H1 (cell line): ENCODE data around the gene DFFA. TPM values are rescaled to one million over a fixed set of nuclear protein-coding genes. Genes with fewer than 3 reads are reported as not detected.

ENCODE experiments used
- CTCF ChIA-PET: fragments of 300-600 bp; sonication (Branson Sonifier 250); formaldehyde crosslinking; loops from one replicate; lab custom pipeline; 2021; ENCODE audit not compliant: partially characterized antibody; lab: Charles Lee
- POLR2A ChIA-PET: fragments of 300-600 bp; sonication (Branson Sonifier 250); formaldehyde crosslinking; loops from one replicate; lab custom pipeline; 2021; ENCODE audit warnings: inconsistent platforms; ENCODE audit not compliant: partially characterized antibody; lab: Charles Lee
- DNase-seq, 2 experiments: peaks; one replicate each; pipeline versions ENCODE4 v3.0.0 to v3.0.0-alpha.2; 2010 to 2022; ENCODE audit warnings: low spot score in 2 of 2, low read depth in 1 of 2, mixed read lengths in 1 of 2
- FAIRE-seq: peaks from 2 replicates; lab custom pipeline; 2011; peaks lifted over from hg19 to GRCh38; lab: Jason Lieb, UNC
- H2AFZ ChIP-seq: 2 replicates; pipeline ENCODE4 v1.8.1; 2012; ENCODE audit warnings: low read length, inconsistent platforms
- H2AK5ac ChIP-seq: 2 replicates; pipeline ENCODE4 v1.6.1; 2013; ENCODE audit warnings: low read depth, low read length
- H2BK120ac ChIP-seq: replicated peaks from 2 replicates; pipeline ENCODE3; 2013; ENCODE audit warnings: low read depth, low read length, inconsistent platforms
- H2BK12ac ChIP-seq: 2 replicates; pipeline ENCODE4 v1.6.1; 2013; ENCODE audit warnings: low read depth, low read length
- H2BK15ac ChIP-seq: 2 replicates; pipeline ENCODE4 v1.6.1; 2013; ENCODE audit warnings: low read length
- H2BK20ac ChIP-seq: 2 replicates; pipeline ENCODE4 v1.6.1; 2013; ENCODE audit warnings: low read length
- H2BK5ac ChIP-seq: 2 replicates; pipeline ENCODE4 v1.6.1; 2013; ENCODE audit warnings: low read depth, low read length
- H3K14ac ChIP-seq: 2 replicates; pipeline ENCODE4 v1.6.1; 2013; ENCODE audit warnings: inconsistent platforms; ENCODE audit not compliant: insufficient read length
- H3K18ac ChIP-seq: 2 replicates; pipeline ENCODE4 v1.6.1; 2013; ENCODE audit warnings: low read length; ENCODE audit errors: extremely low read depth
- H3K23ac ChIP-seq: 2 replicates; pipeline ENCODE4 v1.6.1; 2013; ENCODE audit warnings: inconsistent platforms; ENCODE audit not compliant: insufficient read length
- H3K23me2 ChIP-seq: 2 replicates; pipeline ENCODE4 v1.6.1; 2013; ENCODE audit warnings: low read depth, low read length
- H3K27ac ChIP-seq: 2 replicates; pipeline ENCODE4 v1.6.1; 2011; ENCODE audit warnings: low read depth, low read length, inconsistent platforms
- H3K27me3 ChIP-seq, 4 experiments: replicated peaks in 1 of 4; 1 replicate in 1 of 4; 2 replicates in 3 of 4; pipeline versions ENCODE4 v1.6.1 to v1.8.1; 2011 to 2013; ENCODE audit warnings: low read length in 3 of 4, mild to moderate bottlenecking in 3 of 4, inconsistent platforms in 2 of 4, mixed read lengths in 2 of 4, moderate library complexity in 1 of 4; ENCODE audit not compliant: control insufficient read depth in 3 of 4, insufficient read depth in 3 of 4; ENCODE audit errors: extremely low read depth in 1 of 4
- H3K36me3 ChIP-seq, 4 experiments: 2 replicates each; pipeline versions ENCODE4 v1.6.1 to v1.8.1; 2011 to 2013; ENCODE audit warnings: mild to moderate bottlenecking in 4 of 4, low read length in 3 of 4, moderate library complexity in 2 of 4, control low read depth in 1 of 4, inconsistent platforms in 1 of 4; ENCODE audit not compliant: insufficient read depth in 4 of 4, control insufficient read depth in 2 of 4
- H3K4ac ChIP-seq: replicated peaks from 2 replicates; pipeline ENCODE3; 2013; ENCODE audit warnings: low read length, low read depth, mixed read lengths, inconsistent platforms; ENCODE audit not compliant: insufficient read length
- H3K4me1 ChIP-seq, 4 experiments: replicated peaks in 1 of 4; 1 replicate in 1 of 4; 2 replicates in 3 of 4; pipeline versions ENCODE4 v1.6.1 to v1.8.1; 2011 to 2013; ENCODE audit warnings: low read length in 3 of 4, inconsistent platforms in 2 of 4, mixed read lengths in 1 of 4; ENCODE audit not compliant: insufficient read depth in 4 of 4, control insufficient read depth in 3 of 4
- H3K4me2 ChIP-seq, 2 experiments: 2 replicates each; pipeline versions ENCODE4 v1.6.1 to v1.8.1; 2011 to 2013; ENCODE audit warnings: low read depth in 2 of 2, low read length in 2 of 2, control low read depth in 1 of 2, inconsistent platforms in 1 of 2, mild to moderate bottlenecking in 1 of 2; ENCODE audit not compliant: insufficient read depth in 1 of 2
- H3K4me3 ChIP-seq, 4 experiments: fragments of 200-600, 300-600 bp in 1 of 4; sonication (generic), shearing (Covaris generic), sonication (Bioruptor Twin) in 1 of 4; 2 replicates each; pipeline versions ENCODE4 v1.5.1 to v1.8.1; 2011 to 2016; ENCODE audit warnings: low read length in 4 of 4, low read depth in 3 of 4, control low read depth in 2 of 4, inconsistent platforms in 2 of 4, mild to moderate bottlenecking in 2 of 4, mixed read lengths in 1 of 4, moderate library complexity in 1 of 4; ENCODE audit not compliant: insufficient read depth in 2 of 4; ENCODE audit errors: extremely low read depth in 1 of 4
- H3K56ac ChIP-seq: replicated peaks from 2 replicates; pipeline ENCODE3; 2013; ENCODE audit warnings: low read depth, mild to moderate bottlenecking, mixed read lengths, low read length, inconsistent platforms; ENCODE audit not compliant: insufficient read length
- H3K79me1 ChIP-seq: 2 replicates; pipeline ENCODE4 v1.6.1; 2013; ENCODE audit warnings: low read depth, low read length, control low read depth
- H3K79me2 ChIP-seq, 2 experiments: 2 replicates each; pipeline versions ENCODE4 v1.6.1 to v1.8.1; 2012 to 2013; ENCODE audit warnings: low read length in 2 of 2, mild to moderate bottlenecking in 2 of 2, inconsistent platforms in 1 of 2; ENCODE audit not compliant: insufficient read depth in 2 of 2, control insufficient read depth in 1 of 2
- H3K9ac ChIP-seq, 4 experiments: replicated peaks in 1 of 4; 1 replicate in 1 of 4; 2 replicates in 3 of 4; pipeline versions ENCODE4 v1.6.1 to v1.8.1; 2011 to 2013; ENCODE audit warnings: low read depth in 3 of 4, low read length in 3 of 4, control low read depth in 2 of 4, mild to moderate bottlenecking in 2 of 4, moderate library complexity in 2 of 4, inconsistent platforms in 1 of 4; ENCODE audit errors: extremely low read depth in 1 of 4
- H3K9me3 ChIP-seq, 2 experiments: 2 replicates each; pipeline versions ENCODE4 v1.6.1 to v1.8.1; 2012 to 2013; ENCODE audit warnings: mild to moderate bottlenecking in 2 of 2, moderate library complexity in 2 of 2, control low read depth in 1 of 2, inconsistent platforms in 1 of 2, low read depth in 1 of 2, low read length in 1 of 2, mixed read lengths in 1 of 2; ENCODE audit not compliant: insufficient read depth in 2 of 2
- H4K20me1 ChIP-seq, 2 experiments: replicated peaks in 1 of 2; 2 replicates each; pipeline versions ENCODE3 to v1.8.1; 2011 to 2013; ENCODE audit warnings: inconsistent platforms in 2 of 2, low read length in 2 of 2, mild to moderate bottlenecking in 1 of 2; ENCODE audit not compliant: insufficient read depth in 2 of 2, control insufficient read depth in 1 of 2
- H4K5ac ChIP-seq: 2 replicates; pipeline ENCODE4 v1.6.1; 2013; ENCODE audit warnings: low read length, low read depth, mixed read lengths, inconsistent platforms; ENCODE audit not compliant: insufficient read length
- H4K8ac ChIP-seq: 2 replicates; pipeline ENCODE4 v1.8.0; 2013; ENCODE audit warnings: mild to moderate bottlenecking, moderate library complexity, low read length, inconsistent platforms; ENCODE audit not compliant: insufficient read depth; ENCODE audit errors: extremely low read depth
- H4K91ac ChIP-seq: replicated peaks from 2 replicates; pipeline ENCODE3; 2013; ENCODE audit warnings: low read length, mixed read lengths, inconsistent platforms; ENCODE audit not compliant: insufficient read length
- CBX5 ChIP-seq: fragments of 300-800, 300-1000 bp; sonication (generic); IDR thresholded peaks from 2 replicates; pipeline ENCODE4 v1.7.1; 2016; ENCODE audit warnings: antibody characterized with exemption, low read length, low read depth
- EP300 ChIP-seq, 2 experiments: IDR thresholded peaks; 1 replicate in 1 of 2; 2 replicates in 1 of 2; pipeline ENCODE4 v1.6.1; 2011 to 2012; ENCODE audit warnings: low read depth in 2 of 2, low read length in 2 of 2, mild to moderate bottlenecking in 2 of 2, borderline replicate concordance in 1 of 2, inconsistent platforms in 1 of 2, moderate library complexity in 1 of 2
- FOSL1 ChIP-seq: IDR thresholded peaks from 2 replicates; pipeline ENCODE4 v1.6.1; 2011; ENCODE audit warnings: mild to moderate bottlenecking, low read depth, low read length, moderate library complexity; ENCODE audit not compliant: insufficient read depth
- JUN ChIP-seq: IDR thresholded peaks from 2 replicates; pipeline ENCODE4 v1.6.1; 2011; ENCODE audit warnings: low read depth, mild to moderate bottlenecking, improper control_type of control experiment, low read length
- PHF8 ChIP-seq: fragments of 200-600 bp; sonication (generic); conservative IDR thresholded peaks from 2 replicates; pipeline ENCODE4 v1.7.1; 2012; ENCODE audit warnings: low read depth, mild to moderate bottlenecking, inconsistent platforms, low read length, moderate library complexity
- POLR2AphosphoS5 ChIP-seq: IDR thresholded peaks from 2 replicates; pipeline ENCODE4 v1.6.1; 2011; ENCODE audit warnings: low read depth, low read length
- SIN3A ChIP-seq, 2 experiments: IDR thresholded peaks in 1 of 2; conservative IDR thresholded peaks in 1 of 2; 2 replicates each; pipeline ENCODE4 v1.6.1; 2011 to 2012; ENCODE audit warnings: low read length in 2 of 2, improper control_type of control experiment in 1 of 2, low read depth in 1 of 2, mild to moderate bottlenecking in 1 of 2
- SIX5 ChIP-seq: IDR thresholded peaks from 2 replicates; pipeline ENCODE4 v1.6.1; 2011; ENCODE audit warnings: mild to moderate bottlenecking, low read depth, low read length
- TAF7 ChIP-seq: optimal IDR thresholded peaks from 2 replicates; pipeline ENCODE3; 2011; ENCODE audit warnings: low read depth, mild to moderate bottlenecking, inconsistent platforms, low read length, moderate library complexity, borderline replicate concordance
- WGBS, 2 experiments: shearing (Covaris generic) in 1 of 2; methylation state at CpG; one replicate each; pipeline versions ENCODE4 v1.1.6 to v1.1.7; 2013 to 2015; ENCODE audit warnings: low lambda C conversion rate in 2 of 2, mixed read lengths in 2 of 2, inconsistent platforms in 1 of 2, low coverage in 1 of 2, missing lambda C conversion rate in 1 of 2; ENCODE audit not compliant: insufficient replicate concordance in 2 of 2, insufficient coverage in 1 of 2, insufficient read length in 1 of 2; ENCODE audit errors: extremely low coverage in 1 of 2, missing lambda C conversion rate in 1 of 2; 5-methylcytosine and 5-hydroxymethylcytosine counted together
- polyA plus RNA-seq, 7 experiments: library from polyadenylated mRNA; depleted of rRNA in 3 of 7; stranded (reverse) in 5 of 7; unstranded in 2 of 7; fragments of >200 nt in 5 of 7; fragments of 200-250 nt in 2 of 7; gene quantifications; 1 replicate in 5 of 7; 2 replicates in 1 of 7; 4 replicates in 1 of 7; pipeline versions ENCODE4 v1.2.1 to v1.2.3, GENCODE V29; 2011 to 2013; ENCODE audit warnings: missing spikeins in 2 of 7, mixed read lengths in 2 of 7
- total RNA-seq: library from RNA; stranded (reverse); fragmentation: NEBNext Ultra II Directional; extraction: Animal tissue kit (Norgen Biotek cat#: 25700); gene quantifications from 2 replicates; pipeline ENCODE4 v1.2.1, GENCODE V29; 2021

Gene DFFA
- total and polyA plus RNA-seq, 2 of the 8 experiments (the other 6 are each of a cell fraction or from before 2014, with no cell fraction given): 34.3 to 79.9 TPM

- Histone ChIP-seq H3K23me2 (no peaks in the 10 kb centered on the region), H3K56ac (no peak overlapping the region), H2BK15ac (no peak overlapping the region), H3K79me1 (no peaks in the 10 kb centered on the region; the same call in 1 of the 2 replicates), H3K27me3 (no peaks in the 10 kb centered on the region; a peak in 1 of 7 replicates), H3K9me3 (no peaks in the 10 kb centered on the region), H3K79me2 (no peaks in the 10 kb centered on the region), H4K8ac (no peak overlapping the region), H3K23ac (no peak overlapping the region), H4K91ac (no peak overlapping the region), H3K4me1 (peaks cover 0 to under 1% (median 0%) of the 10 kb centered on the region in 4 experiments; a peak in 1 of 7 replicates), H4K5ac (no peak overlapping the region), H3K9ac (no peak overlapping the region), H3K14ac (no peak overlapping the region), H2BK5ac (no peak overlapping the region), H3K27ac (no peak overlapping the region), H2AFZ (no peak overlapping the region), H3K18ac (no peak overlapping the region), H3K4ac (no peak overlapping the region), H2BK12ac (no peak overlapping the region), H3K4me2 (no peak overlapping the region), H3K36me3 (peaks cover 0 to 9% (median 0%) of the 10 kb centered on the region in 4 experiments; a peak in 2 of 8 replicates), H4K20me1 (peaks cover 0 to 2% of the 10 kb centered on the region in 2 experiments), H2BK20ac (no peak overlapping the region), H2AK5ac (no peak overlapping the region), H2BK120ac (no peak overlapping the region), H3K4me3 (no peak overlapping the region)
- WGBS, 2 experiments: 91% methylated on average over 7 of the region's 7 CpGs; no CpG with 5 or more reads in 1 of the 2 experiments
- POLR2A ChIA-PET: interaction anchor here (0.9 to 2.5 kb wide), 3 partner anchors 10 to 20 kb away, joined by 3 to 6 read pairs (median 4); no protein-coding TSS in a partner anchor
- FAIRE-seq (no peak), DNase-seq (no peak)
- TF ChIP-seq CBX5 (no peak), TAF7 (no peak), EP300 (IDR thresholded peaks at IDR 0.05; ENCODE audit: borderline replicate concordance in 1 of 2, low read depth in 2 of 2, low read length in 2 of 2) (no peak), PHF8 (no peak), SIX5 (no peak), SIN3A (conservative IDR thresholded peaks at IDR 0.05 in 1 of 2, IDR thresholded peaks at IDR 0.05 in 1 of 2; ENCODE audit: low read depth in 1 of 2, low read length in 2 of 2) (no peak), FOSL1 (no peak), POLR2AphosphoS5 (no peak), JUN (no peak)
- CTCF ChIA-PET: interaction anchor here (0.7 to 1.2 kb wide), 3 partner anchors 10 to 49 kb away, joined by 3 to 4 read pairs (median 3); no protein-coding TSS in a partner anchor
Observed at GRCh38 chr1:10444795-10445397, 27.4 kb downstream of the DFFA start.
